ENCODE data around the gene STK4. TPM values are rescaled to one million over a fixed set of nuclear protein-coding genes. Genes with fewer than 3 reads are reported as not detected.
"Not testable (repeated sequence)": the region's sequence is repeated elsewhere in the genome, so short reads cannot be mapped to it uniquely, and the experiment has no call there.

STK4 gene
- total RNA-seq, 2 experiments from 2014 or later = 265 to 277 TPM

DNA sequence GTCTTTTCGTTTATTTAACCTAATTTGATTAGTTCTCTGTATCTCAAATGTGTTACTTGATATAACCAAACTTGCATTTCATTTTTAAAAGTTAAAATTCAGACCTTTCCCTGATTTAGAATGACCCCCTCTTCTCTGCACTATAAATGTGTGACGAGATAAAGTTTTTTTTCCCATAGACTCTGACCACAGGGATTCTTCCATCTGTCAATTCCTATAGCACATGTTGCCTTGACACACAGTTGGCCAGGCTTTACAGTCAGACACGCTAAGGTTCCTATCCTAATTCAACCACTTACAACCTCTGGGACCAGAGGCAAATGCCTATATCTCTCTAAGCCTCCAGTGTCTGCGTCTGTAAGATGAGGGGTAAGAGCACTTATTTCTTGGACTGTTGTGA, 94.0 kb downstream of the STK4 start:
- ATAC-seq (ENCODE audit: poor library complexity) = no peak
- POLR2A ChIA-PET = interaction anchor here (1.0 to 1.9 kb wide), 2 partner anchors 11 to 62 kb away, joined by 3 to 4 read pairs; no protein-coding TSS in a partner anchor
- Mint-ChIP-seq H3K27me3 (no peaks in the 10 kb centered on the region), H3K9me3 (no peaks in the 10 kb centered on the region), H3K4me1 (ENCODE audit: low read depth) (peaks cover 86% of the 10 kb centered on the region), H3K27ac (peak overlapping the region; percentile 72), H3K4me3 (no peak overlapping the region), H3K36me3 (ENCODE audit: low read depth) (peaks cover 89% of the 10 kb centered on the region)
- TF ChIP-seq, protein P1, sequence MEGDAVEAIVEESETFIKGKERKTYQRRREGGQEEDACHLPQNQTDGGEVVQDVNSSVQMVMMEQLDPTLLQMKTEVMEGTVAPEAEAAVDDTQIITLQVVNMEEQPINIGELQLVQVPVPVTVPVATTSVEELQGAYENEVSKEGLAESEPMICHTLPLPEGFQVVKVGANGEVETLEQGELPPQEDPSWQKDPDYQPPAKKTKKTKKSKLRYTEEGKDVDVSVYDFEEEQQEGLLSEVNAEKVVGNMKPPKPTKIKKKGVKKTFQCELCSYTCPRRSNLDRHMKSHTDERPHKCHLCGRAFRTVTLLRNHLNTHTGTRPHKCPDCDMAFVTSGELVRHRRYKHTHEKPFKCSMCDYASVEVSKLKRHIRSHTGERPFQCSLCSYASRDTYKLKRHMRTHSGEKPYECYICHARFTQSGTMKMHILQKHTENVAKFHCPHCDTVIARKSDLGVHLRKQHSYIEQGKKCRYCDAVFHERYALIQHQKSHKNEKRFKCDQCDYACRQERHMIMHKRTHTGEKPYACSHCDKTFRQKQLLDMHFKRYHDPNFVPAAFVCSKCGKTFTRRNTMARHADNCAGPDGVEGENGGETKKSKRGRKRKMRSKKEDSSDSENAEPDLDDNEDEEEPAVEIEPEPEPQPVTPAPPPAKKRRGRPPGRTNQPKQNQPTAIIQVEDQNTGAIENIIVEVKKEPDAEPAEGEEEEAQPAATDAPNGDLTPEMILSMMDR (IDR thresholded peaks at IDR 0.05) = no peak
- Histone ChIP-seq H3K4me1 (ENCODE audit: insufficient read depth, low read length) (peaks cover 9% of the 10 kb centered on the region), H3K4me3 (ENCODE audit: low read length) (no peak overlapping the region), H3K36me3 (ENCODE audit: insufficient read depth, low read length) (peaks cover 54% of the 10 kb centered on the region), H3K27me3 (ENCODE audit: control insufficient read depth in 1 of 2, insufficient read depth in 2 of 2, low read length in 2 of 2) (no peaks in the 10 kb centered on the region), H3K27ac (ENCODE audit: low read depth in 1 of 2, low read length in 2 of 2) (no peak overlapping the region), H3K9me3 (ENCODE audit: control insufficient read depth in 1 of 2, insufficient read depth in 1 of 2, low read length in 2 of 2) (no peaks in the 10 kb centered on the region)
- intact Hi-C loops (cut with DNase I, micrococcal nuclease) = no loop called here
- no peak for DNase-seq
- CTCF ChIA-PET = interaction anchor here (0.7 to 2.2 kb wide), 2 partner anchors 11 to 16 kb away, joined by 5 to 9 read pairs; no protein-coding TSS in a partner anchor

DNA sequence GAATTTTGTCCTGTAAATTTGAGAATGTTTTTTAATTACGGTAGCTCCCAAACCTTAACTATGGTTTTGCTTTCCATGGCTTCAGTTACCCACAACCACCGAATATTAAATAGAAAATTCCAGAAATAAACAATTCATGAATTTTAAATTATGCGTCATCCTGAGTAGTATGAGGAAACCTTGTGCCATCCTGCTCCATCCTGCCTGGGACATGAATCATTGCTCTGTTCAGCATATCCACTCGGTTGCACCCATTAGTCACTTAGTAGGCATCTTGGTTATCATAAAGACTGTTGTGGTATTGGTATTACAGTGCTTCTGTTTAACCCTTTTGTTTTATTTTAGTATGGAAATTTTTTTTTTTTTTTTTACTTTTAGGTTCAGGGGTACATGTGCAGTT, 94.9 kb downstream of the STK4 start:
- ATAC-seq (ENCODE audit: poor library complexity) (no peak), DNase-seq (no peak)
- H3K4me3 Mint-ChIP-seq = no peak overlapping the region
- Histone ChIP-seq H3K27me3 (ENCODE audit: control insufficient read depth in 1 of 2, insufficient read depth in 2 of 2, low read length in 2 of 2) (no peaks in the 10 kb centered on the region), H3K4me3 (ENCODE audit: low read length) (no peak overlapping the region), H3K4me1 (ENCODE audit: insufficient read depth, low read length) (peaks cover 9% of the 10 kb centered on the region), H3K36me3 (ENCODE audit: insufficient read depth, low read length) (peaks cover 50% of the 10 kb centered on the region), H3K27ac (ENCODE audit: low read depth in 1 of 2, low read length in 2 of 2) (no peak overlapping the region), H3K9me3 (ENCODE audit: control insufficient read depth in 1 of 2, insufficient read depth in 1 of 2, low read length in 2 of 2) (no peaks in the 10 kb centered on the region)
- intact Hi-C loops (cut with DNase I, micrococcal nuclease) = no loop called here
- H3K36me3 Mint-ChIP-seq (ENCODE audit: low read depth) = peaks cover 87% of the 10 kb centered on the region
- no peaks in the 10 kb centered on the region for H3K27me3 Mint-ChIP-seq
- H3K27ac Mint-ChIP-seq = peak overlapping the region; percentile 72
- ChIA-PET CTCF (interaction anchor here (0.7 to 2.2 kb wide), 2 partner anchors 10 to 17 kb away, joined by 5 to 9 read pairs; no protein-coding TSS in a partner anchor), POLR2A (interaction anchor here (1.0 to 1.9 kb wide), 2 partner anchors 10 to 63 kb away, joined by 3 to 4 read pairs; no protein-coding TSS in a partner anchor)
- H3K9me3 Mint-ChIP-seq = no peaks in the 10 kb centered on the region
- TF ChIP-seq, protein P1 (IDR thresholded peaks at IDR 0.05) = no peak
- peaks cover 84% of the 10 kb centered on the region for H3K4me1 Mint-ChIP-seq (ENCODE audit: low read depth)

DNA sequence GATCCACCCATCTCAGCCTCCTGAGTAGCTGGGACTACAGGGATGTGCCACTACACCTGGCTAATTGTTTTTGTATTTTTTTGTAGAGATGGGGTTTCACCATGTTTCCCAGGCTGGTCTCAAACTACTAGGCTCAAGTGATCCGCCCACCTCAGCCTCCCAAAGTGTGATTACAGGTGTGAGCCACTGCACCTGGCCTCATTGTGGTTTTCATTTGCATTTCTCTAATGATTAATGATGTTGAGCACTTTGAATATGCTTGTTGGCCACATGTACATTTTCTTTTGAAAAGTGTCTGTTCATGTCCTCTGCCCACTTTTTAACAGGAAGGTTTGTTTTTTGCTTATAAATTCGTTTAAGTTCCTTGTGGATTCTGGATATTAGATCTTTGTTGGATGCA, 96.8 kb downstream of the STK4 start:
- H3K36me3 ChIP-seq (ENCODE audit: insufficient read depth, low read length) = peaks cover 52% of the 10 kb centered on the region
- H3K27me3 ChIP-seq (ENCODE audit: control insufficient read depth in 1 of 2, insufficient read depth in 2 of 2, low read length in 2 of 2); DNase-seq; POLR2A ChIA-PET; ATAC-seq (ENCODE audit: poor library complexity); H3K4me3 ChIP-seq (ENCODE audit: low read length); H3K27me3 Mint-ChIP-seq; H3K27ac ChIP-seq (ENCODE audit: low read depth in 1 of 2, low read length in 2 of 2); H3K9me3 ChIP-seq (ENCODE audit: control insufficient read depth in 1 of 2, insufficient read depth in 1 of 2, low read length in 2 of 2); H3K9me3 Mint-ChIP-seq; intact Hi-C loops (cut with DNase I, micrococcal nuclease); CTCF ChIA-PET; H3K4me1 ChIP-seq (ENCODE audit: insufficient read depth, low read length): not testable (repeated sequence)
- Mint-ChIP-seq H3K4me1 (ENCODE audit: low read depth) (peaks cover 84% of the 10 kb centered on the region), H3K36me3 (ENCODE audit: low read depth) (peaks cover 87% of the 10 kb centered on the region), H3K27ac (peak overlapping the region; percentile 73), H3K4me3 (peak overlapping the region; percentile 7)

DNA sequence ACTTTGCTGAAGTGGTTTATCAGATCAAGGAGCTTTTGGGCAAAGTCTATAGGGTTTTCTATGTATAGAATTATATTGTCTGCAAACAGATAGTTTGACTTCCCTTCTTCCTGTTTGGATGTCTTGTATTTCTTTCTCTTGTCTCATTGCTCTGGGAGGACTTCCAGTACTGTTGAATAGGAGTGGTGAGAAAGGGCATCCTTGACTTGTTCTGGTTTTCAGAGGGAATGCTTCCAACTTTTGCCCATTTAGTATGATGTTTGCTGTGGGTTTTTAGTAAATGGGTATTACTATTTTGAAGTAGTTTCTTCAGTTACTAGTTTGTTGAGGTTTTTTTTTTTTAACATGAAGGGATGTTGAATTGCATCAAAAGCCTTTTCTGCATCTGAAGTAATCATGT, 98.5 kb downstream of the STK4 start:
- Histone ChIP-seq H3K4me3 (ENCODE audit: low read length) (no peak overlapping the region), H3K9me3 (ENCODE audit: control insufficient read depth in 1 of 2, insufficient read depth in 1 of 2, low read length in 2 of 2) (no peaks in the 10 kb centered on the region), H3K4me1 (ENCODE audit: insufficient read depth, low read length) (peaks cover 4% of the 10 kb centered on the region), H3K27me3 (ENCODE audit: control insufficient read depth in 1 of 2, insufficient read depth in 2 of 2, low read length in 2 of 2) (no peaks in the 10 kb centered on the region), H3K27ac (ENCODE audit: low read depth in 1 of 2, low read length in 2 of 2) (no peak overlapping the region), H3K36me3 (ENCODE audit: insufficient read depth, low read length) (peaks cover 50% of the 10 kb centered on the region)
- no peak overlapping the region for H3K4me3 Mint-ChIP-seq
- intact Hi-C loops (cut with DNase I, micrococcal nuclease) = no loop called here
- H3K27me3 Mint-ChIP-seq = no peaks in the 10 kb centered on the region
- DNase-seq = no peak
- H3K27ac Mint-ChIP-seq = peak overlapping the region; percentile 73
- no peaks in the 10 kb centered on the region for H3K9me3 Mint-ChIP-seq
- ChIA-PET CTCF (interaction anchor here (1.6 kb wide), 1 partner anchor 21 kb away, joined by 11 read pairs; no protein-coding TSS in a partner anchor), POLR2A (no interaction called here)
- ATAC-seq (ENCODE audit: poor library complexity) = no peak
- peaks cover 90% of the 10 kb centered on the region for H3K36me3 Mint-ChIP-seq (ENCODE audit: low read depth)
- H3K4me1 Mint-ChIP-seq (ENCODE audit: low read depth) = peaks cover 87% of the 10 kb centered on the region
- TF ChIP-seq, protein P1 (IDR thresholded peaks at IDR 0.05) = no peak

Measured in CD4-positive, alpha-beta T cell (primary cell).